Measurements from ENCODE around the gene ELF2.
"Not testable (repeated sequence)": the region's sequence is repeated elsewhere in the genome, so short reads cannot be mapped to it uniquely, and the experiment has no call there.

Gene ELF2

DNA sequence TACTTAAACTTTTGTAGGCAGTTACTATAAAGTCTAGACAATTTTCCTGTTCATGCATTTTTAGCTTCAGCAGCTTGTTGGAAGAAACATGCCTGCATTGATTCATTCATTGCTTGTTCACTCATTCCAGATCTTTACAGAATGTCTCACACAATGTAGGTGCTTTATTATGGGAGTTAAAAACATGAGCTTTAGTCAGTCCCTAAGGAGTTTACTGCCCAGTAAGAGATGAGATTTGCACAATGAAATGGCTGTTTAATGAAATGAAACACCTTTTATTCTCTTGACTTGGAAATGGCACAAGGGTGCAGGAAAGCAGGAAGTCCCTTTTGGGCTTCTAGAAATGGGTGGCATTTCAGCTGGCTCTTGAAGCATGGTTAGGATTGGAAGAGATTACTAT is 158.5 kb downstream of the ELF2 start:
- DNase-seq: no peak

DNA sequence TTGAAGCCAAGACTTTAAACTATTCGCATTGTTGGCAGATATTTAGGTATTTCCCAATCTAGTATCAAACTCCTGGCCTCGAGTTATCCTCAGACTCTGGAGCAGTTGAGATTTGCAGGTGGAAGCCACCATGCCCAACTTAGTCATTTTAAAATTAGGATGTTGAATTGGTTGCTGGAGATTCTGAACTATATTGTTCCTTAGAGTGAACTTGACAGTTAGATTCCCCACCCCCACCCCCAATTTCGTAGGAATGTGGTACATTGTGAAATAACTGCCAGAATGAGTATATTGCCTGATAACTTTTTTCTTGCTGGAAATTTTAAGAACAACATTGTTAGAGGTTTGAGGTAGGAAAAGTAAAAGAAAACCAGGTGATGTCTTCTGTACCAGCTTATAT is 159.2 kb downstream of the ELF2 start:
- no peak for DNase-seq

DNA sequence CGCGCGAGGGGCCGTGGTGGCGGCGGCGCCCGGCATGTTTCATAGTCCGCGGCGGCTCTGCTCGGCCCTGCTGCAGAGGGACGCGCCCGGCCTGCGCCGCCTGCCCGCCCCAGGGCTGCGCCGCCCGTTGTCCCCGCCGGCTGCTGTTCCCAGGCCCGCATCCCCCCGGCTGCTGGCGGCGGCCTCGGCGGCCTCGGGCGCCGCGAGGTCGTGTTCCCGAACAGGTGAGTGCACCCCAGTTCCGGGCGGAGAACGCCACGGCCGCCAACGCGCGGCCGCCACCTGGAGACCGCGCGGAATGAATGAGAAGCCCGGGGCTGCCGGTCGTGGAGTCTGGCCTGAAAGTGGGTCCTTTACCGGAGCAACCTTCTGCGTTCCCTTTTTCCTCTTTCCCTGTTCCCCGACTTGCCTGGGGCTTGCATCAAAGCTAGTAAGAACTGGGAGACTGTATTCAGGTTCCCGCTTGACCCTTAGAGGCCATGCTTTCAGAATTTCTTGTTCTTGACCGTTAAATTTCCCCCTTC is 161.0 kb downstream of the ELF2 start:
- DNase-seq: peak in 9 of 14 donors; percentile 29 to 68 (median 57)

DNA sequence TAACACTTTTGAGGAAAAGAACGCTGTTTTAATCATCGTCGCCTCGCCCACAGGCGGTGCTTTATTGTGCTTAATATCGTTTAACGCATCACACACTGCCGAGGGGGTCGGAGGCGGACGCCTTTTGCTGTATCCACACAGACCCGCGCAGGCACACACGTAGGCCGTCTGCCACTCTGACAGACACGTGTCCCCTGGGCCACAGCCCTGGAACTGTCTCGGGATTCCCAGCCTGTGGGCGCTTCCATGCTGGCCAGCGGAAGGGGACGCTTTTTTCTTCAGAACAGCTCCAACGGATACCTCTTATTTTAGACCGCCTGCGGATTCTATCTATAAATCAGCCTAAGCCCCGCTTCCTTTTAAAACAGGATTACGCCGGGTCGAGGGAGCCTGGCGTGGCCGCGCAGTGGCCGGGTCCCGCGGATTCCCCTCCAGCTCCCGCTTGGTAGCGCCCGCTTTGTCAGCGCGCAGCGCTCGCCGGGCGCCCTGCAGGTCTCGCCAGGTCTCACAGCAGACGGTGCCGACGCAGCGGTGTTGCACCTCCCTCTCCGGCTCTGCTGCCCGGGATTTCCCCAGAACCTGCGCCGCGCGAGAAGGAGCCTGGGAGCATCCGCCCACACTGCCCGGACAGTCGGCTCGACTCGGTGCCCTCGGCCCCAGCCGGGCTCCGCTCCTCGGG is 161.6 kb downstream of the ELF2 start, which contains the start of gene NOCT:
Gene NOCT (plus strand): TSS at position 513 of the 679 bp plus-strand sequence. CDS start 201 bp downstream, outside the sequence.
- peak; percentile 52 to 96 (median 86) for DNase-seq

DNA sequence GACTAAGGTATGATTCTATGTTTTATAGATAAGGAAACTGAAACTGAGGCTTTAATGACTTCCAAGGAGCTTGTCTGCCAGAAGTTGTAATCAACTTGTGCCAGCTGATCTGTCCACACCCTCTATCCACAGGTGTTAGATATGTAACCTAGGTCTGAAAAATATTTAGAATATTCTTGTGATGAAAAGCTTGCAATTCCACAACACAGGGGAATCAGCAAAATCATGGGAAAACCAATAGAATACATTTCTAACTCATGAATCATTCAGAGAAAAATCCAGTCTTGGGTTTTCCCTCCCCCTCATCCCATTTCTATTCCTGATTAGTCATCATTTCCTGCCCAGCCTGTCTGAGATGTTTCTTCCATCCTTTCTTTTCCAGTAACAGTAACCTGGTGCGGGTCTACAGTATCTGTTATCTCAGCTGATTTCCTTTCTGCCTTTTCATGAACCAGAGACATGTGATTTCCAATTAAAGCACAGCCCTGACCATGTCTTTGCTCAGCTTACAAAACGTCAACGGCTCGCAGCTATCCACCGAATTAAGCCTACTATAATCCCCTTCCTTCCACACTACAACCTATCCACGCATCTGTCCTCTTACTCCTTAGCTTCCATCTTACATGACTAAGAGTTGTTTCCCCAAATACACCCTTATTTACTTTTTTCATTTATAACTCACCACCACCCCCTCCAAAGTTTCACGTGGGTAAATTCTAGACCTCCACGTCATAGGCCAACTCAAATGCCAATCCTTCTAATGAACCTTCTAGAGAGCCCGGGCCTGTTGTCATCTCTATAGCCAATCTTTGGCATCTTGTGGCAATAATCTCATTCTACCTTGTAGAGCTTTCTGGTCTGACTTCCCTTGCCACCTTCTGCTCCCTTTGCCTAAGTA is 162.4 kb downstream of the ELF2 start:
- DNase-seq: peak in 1 of 14 donors; percentile 12

DNA sequence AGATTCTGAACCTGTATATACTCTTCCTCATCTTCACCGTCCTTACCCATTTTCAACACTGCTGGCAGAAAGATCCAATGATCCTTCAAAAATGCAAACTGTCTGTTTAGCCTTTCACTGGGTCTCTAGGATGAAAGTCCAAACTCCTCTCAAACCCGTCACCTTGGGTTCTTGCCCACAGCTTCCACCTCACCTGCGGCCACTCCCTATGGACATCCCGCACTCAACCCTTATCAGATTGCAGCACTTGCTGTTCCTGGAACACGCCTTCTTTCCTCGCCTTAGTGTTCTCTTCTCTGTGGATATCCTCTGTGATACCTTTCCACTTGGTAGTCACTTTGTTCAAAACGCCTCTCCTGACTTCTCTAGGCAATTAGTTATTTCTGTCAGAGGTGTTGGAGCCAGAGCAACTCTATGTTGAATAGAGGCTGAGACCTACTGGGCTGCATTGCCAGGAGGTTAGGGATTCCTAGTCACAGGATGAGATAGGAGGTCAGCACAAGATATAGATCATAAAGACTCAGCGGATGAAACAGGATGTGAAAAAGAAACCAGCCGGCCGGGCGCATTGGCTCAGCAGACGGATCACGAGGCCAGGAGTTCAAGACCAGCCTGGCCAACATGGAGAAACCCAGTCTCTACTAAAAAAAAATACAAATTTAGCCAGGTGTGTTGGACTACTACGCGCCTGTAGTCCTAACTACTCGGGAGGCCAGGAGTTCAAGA is 165.6 kb downstream of the ELF2 start:
- no peak for DNase-seq

DNA sequence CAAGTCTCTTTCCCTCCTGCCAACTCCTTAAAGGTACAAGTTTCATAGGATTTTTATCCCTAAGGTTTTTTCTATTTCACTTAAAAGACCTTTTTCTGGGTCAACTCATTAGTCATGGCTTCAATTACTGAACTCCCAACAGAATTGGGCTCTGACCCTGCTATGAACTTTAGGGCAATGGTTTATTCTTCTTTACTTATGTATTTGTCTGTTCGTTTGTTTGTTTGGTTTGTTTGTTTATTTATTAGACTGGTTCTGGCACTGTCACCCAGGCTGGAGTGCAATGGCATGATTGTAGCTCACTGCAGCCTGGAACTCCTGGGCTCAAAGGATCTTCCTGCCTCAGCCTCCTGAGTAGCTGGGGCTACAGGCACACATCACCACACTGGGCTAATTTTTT is 167.3 kb downstream of the ELF2 start:
- DNase-seq: no peak

DNA sequence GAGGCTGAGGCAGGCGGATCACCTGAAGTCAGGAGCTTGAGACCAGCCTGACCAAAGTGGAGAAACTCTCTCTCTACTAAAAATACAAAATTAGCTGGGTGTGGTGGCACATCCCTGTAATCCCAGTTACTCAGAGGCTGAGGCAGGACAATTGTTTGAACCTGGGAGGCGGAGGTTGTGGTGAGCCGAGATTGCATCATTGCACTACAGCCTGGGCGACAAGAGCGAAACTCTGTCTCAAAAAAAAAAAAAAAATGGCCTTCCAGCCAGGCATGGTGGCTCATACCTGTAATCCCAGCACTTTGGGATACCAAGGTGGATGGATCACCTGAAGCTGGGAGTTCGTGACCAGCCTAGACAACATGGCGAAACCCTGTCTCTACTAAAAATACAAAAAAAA is 168.7 kb downstream of the ELF2 start:
- not testable (repeated sequence) for DNase-seq

DNA sequence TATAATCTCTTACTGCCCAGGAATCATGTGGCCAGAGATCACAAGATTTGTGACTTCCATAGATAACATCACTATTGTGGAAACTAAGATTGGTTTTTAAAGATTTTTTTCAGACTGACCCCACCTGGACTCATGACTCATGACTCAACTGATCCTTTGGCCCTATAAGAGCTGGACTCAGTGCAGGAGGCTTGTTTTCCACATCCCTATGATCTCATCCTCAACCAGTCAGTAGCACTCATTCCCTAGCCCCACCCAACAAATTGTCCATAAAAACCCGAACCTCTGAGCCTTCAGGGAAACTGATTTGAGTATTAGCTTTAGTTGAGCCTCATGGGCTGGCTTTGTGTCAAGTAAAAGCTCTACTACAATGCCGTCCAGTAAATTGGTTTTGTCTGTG is 169.4 kb downstream of the ELF2 start:
- no peak for DNase-seq

Data from C1 segment of cervical spinal cord (tissue), 14 donors.